Thyroid gland (tissue), 4 donors: Measurements from ENCODE around the gene XPO1.

ENCODE experiments used
- POLR2A ChIP-seq, 2 donors: fragments of 450-650 bp; IDR thresholded peaks; one replicate each; pipeline ENCODE4 v1.6.1; 2017; ENCODE audit warnings: antibody characterized with exemption in 2 of 2, mild to moderate bottlenecking in 2 of 2, moderate library complexity in 1 of 2
- TF ChIP-seq, protein P1 (sequence below), 6 experiments: fragments of 200-600 bp in 3 of 6; fragments of 450-650 bp in 3 of 6; sonication (generic) in 3 of 6; IDR thresholded peaks; one replicate each; pipeline ENCODE4 v1.5.1; 2016 to 2019; ENCODE audit warnings: antibody characterized with exemption in 6 of 6, mild to moderate bottlenecking in 2 of 6, inconsistent platforms in 1 of 6, moderate library complexity in 1 of 6

DNA sequence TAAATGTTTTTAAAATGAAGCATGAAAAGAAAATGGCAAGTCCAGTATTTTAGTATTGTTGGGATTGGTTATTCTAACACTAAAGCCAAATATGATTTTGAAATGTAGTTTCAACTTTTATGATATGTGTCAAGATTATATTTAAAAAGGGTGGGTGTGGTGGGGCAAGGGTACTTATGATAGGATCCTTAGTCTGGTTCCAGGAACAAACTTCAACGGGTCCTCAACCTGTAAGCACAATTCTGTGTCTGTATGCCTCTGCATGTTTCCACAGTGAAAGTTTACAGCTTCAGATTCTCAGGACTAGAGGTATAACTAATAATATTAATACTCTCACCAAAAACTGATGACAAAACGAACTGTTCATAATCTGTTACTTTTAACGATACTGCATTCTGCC, 73.1 kb downstream of the XPO1 start:
- TF ChIP-seq POLR2A (IDR thresholded peaks at IDR 0.05) = no peak
- TF ChIP-seq, protein P1, sequence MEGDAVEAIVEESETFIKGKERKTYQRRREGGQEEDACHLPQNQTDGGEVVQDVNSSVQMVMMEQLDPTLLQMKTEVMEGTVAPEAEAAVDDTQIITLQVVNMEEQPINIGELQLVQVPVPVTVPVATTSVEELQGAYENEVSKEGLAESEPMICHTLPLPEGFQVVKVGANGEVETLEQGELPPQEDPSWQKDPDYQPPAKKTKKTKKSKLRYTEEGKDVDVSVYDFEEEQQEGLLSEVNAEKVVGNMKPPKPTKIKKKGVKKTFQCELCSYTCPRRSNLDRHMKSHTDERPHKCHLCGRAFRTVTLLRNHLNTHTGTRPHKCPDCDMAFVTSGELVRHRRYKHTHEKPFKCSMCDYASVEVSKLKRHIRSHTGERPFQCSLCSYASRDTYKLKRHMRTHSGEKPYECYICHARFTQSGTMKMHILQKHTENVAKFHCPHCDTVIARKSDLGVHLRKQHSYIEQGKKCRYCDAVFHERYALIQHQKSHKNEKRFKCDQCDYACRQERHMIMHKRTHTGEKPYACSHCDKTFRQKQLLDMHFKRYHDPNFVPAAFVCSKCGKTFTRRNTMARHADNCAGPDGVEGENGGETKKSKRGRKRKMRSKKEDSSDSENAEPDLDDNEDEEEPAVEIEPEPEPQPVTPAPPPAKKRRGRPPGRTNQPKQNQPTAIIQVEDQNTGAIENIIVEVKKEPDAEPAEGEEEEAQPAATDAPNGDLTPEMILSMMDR (IDR thresholded peaks at IDR 0.05) = no peak
